Umbilical cord (tissue), 2 donors: Measurements from ENCODE around the gene KLHL28. TPM values are rescaled to one million over a fixed set of nuclear protein-coding genes. Genes with fewer than 3 reads are reported as not detected.

Experiments
- DNase-seq: peaks from one replicate; pipeline ENCODE4 v3.0.0-alpha.2; 2015; ENCODE audit warnings: low spot score
- total RNA-seq: library from RNA; depleted of rRNA; stranded (reverse); fragments of >200 nt; gene quantifications from one replicate; pipeline ENCODE4 v1.2.3, GENCODE V29; 2014; ENCODE audit warnings: low replicate concordance; ENCODE audit not compliant: insufficient read depth

The KLHL28 gene
- total RNA-seq, 1 donor from 2014 or later: 27.9 TPM

GRCh38 chr14:44961151-44961553, 595 bp downstream of the KLHL28 start:
- DNase-seq: peak; percentile 89

DNA sequence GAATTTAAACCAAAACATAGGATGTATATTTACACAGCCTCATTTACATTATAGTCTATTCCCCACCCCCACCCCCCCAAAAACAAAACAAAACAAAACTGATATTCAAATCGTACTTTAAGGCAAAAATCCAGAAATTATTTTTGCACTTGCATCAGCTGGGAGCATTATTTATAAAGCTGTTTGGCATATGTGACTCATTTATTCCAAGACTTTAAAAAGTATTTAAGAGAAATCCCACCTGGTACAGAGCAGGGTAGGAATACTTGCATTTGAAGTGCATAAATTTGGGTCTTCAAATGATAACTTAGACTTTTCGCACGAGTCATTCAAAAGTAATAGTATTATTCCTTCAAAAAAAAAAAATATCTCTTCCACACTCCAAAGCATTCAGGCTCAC, 1.1 kb downstream of the KLHL28 start:
- no peak for DNase-seq

GRCh38 chr14:44960146-44960545, 1.6 kb downstream of the KLHL28 start:
- peak; percentile 18 for DNase-seq

- DNase-seq: no peak
Observed at GRCh38 chr14:44959538-44959937, 2.2 kb downstream of the KLHL28 start.

GRCh38 chr14:44956866-44957265, 4.9 kb downstream of the KLHL28 start:
- no peak for DNase-seq

GRCh38 chr14:44955528-44955927, 6.2 kb downstream of the KLHL28 start:
- DNase-seq: no peak

GRCh38 chr14:44954750-44955149, 7.0 kb downstream of the KLHL28 start:
- no peak for DNase-seq

GRCh38 chr14:44952391-44953110, 9.2 kb downstream of the KLHL28 start:
- no peak for DNase-seq

GRCh38 chr14:44951051-44951450, 10.7 kb downstream of the KLHL28 start:
- DNase-seq: no peak

GRCh38 chr14:44945264-44945663, 16.5 kb downstream of the KLHL28 start:
- DNase-seq: no peak

DNA sequence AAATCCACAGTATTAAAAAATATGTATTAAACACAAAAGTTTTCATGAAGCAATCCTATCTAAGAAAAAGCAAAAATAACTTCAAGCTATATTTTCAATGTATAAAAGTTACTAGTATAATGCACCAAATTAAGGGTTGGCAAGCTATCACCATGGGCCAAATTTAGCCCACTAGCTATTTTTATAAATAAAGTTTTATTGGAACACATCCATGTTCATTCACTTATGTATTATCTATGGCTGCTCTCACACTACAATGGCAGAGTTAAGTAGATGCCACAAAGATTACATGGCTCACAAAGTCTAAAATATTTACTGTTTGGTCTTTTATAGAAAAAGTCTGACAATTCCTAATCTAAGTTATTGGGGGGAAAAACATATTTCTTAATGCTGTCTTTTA, 17.6 kb downstream of the KLHL28 start:
- no peak for DNase-seq

GRCh38 chr14:44942436-44942835, 19.3 kb downstream of the KLHL28 start:
- DNase-seq: no peak

DNA sequence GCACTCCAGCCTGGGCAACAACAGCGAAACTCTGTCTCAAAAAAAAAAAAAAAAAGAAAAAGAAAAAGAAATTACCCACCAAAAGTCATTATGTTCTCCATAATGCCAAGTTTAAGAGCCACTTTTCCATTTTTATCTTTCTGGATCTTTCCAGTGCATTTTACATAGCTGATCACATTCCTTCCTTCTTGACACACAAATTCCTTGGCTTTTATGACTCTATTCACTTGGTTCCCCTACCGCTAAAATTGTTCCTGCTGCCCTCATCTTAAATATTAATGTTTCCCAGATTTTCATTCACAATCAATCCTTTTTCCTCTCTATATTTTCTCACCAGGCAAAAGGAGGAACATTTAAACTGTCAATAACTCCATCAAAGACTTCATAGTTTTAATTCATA, 20.2 kb downstream of the KLHL28 start:
- no peak for DNase-seq

DNA sequence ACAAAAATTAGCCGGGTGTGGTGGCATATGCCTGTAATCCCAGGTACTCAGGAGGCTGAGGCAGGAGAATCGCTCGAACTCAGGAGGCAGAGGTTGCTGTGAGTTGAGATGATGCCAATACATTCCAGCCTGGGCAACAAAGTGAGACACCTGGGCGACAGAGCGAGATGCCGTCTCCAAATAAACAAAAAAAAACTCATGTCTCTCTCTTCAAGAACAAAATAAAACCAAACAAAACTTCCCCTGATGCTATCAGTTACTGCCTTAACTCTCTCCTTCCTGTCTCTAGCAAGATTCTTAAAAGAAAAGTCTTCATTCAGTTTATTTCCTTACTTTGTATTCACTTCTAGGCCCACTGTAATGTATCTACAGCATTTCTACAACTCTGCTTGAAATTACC, 20.8 kb downstream of the KLHL28 start:
- no peak for DNase-seq

DNA sequence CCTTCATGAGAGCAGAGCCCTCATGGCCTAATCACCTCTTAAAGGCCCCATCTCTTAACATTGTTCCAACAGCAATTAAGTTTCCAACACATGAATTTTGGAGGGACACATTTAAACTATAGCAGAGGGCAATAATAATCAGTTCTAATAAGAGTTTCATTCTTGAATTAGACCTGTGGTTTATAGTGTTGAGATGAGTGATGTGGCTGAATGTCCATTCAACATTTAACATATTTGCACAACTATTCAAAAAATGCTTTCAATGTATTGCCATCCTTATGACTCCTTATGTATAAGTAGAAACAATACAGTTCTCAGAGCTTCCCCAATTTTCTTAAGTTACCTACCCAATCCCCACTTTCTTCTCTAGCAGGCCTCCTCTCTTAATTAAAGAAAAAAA, 21.5 kb downstream of the KLHL28 start:
- DNase-seq: no peak

- no peak for DNase-seq
Observed at GRCh38 chr14:44937547-44937946, 24.2 kb downstream of the KLHL28 start.

DNA sequence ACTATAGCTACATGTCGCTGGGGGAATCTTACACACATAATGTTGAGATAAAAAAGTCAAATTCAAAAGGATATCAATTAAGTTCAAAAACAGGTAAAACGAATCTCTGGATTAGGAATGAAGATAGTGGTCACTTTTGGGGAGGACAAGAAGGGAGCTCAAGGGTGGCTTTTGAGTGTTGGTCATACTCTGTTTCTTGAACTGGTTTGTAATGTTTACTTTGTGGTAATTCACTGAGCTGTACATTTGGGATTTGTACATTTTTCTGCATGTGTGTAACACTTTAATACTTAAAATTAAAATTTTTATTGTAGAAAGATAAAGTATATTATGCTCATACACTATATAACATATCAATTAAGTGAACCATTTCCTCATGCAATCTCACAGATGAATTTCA, 26.6 kb downstream of the KLHL28 start:
- no peak for DNase-seq

DNA sequence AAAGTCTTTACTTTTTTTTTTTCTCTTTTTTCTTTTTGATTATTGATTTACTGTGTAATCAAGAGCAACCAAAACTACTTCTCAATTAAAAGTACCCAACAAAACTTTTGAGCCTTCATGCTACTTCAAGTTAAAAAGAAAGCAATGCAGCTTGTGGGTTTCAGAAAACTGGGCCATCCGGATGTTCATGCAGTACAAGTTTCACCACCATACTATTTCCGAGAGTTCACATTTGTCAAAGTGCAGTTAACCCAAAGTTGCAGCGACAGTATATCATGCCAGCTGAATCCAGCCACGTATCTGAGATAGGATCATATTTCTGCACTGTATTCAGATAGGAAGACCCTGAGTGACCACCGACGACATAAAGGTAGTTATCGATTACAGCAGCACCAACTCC, 33.0 kb downstream of the KLHL28 start:
- no peak for DNase-seq

DNA sequence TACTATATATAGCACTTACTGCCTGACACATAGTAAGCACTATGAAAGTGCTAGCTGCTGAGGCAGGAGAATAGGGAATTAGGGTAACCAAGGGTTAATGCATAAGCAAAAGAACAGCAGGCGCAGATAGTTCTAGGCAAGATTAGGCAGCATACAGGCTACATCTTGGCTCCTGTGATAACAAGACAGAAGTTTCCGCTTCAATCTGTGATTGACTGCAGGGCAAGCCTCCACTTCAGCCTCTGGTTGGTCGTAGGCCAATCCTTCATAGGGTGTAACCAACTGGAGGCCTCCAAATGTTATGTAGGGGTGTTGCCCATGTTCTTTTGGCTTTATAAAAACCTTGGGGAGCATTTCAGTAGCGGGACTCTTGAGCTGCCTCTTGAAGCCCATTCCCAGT, 46.9 kb downstream of the KLHL28 start:
- DNase-seq: peak; percentile 60

DNA sequence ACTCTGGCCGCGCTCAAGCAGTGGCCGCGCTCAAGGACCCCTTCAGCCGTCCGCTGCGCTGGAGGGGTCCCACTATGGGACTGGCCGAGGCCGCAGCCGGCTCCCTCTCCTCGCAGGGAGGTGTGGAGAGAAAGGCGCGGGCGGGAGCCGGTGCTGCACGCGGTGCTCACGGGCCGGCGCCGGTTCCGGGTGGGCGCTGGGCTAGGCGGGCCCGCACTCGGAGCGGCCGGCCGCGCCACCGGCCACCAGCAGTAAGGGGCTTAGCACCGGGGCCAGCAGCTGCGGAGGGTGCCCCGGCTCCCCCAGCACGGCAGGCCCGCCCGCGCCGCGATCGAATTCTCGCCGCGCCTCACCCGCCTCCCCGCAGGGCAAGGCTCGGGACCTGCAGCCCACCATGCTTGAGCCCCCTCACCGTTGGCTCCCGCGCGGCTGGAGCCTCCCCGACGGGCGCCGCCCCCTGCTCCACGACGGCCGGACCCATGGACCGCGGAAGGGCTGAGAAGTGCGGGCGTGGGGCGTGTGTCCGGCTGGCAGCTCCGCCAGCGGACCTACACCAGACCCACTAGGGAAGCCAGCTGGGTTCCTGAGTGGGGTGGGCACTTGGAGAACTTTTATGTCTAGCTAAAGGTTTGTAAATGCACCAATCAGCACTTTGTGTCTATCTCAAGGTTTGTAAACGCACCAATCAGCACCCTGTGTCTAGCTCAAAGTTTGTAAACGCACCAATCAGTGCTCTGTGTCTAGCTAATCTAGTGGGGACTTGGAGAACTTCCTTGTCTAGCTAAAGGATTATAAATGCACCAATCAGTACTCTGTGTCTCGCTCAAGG, 49.5 kb downstream of the KLHL28 start:
- DNase-seq: no peak

GRCh38 chr14:44910821-44911220, 50.9 kb downstream of the KLHL28 start:
- no peak for DNase-seq

- DNase-seq: no peak
Observed at GRCh38 chr14:44901696-44902095, 60.1 kb downstream of the KLHL28 start.

DNA sequence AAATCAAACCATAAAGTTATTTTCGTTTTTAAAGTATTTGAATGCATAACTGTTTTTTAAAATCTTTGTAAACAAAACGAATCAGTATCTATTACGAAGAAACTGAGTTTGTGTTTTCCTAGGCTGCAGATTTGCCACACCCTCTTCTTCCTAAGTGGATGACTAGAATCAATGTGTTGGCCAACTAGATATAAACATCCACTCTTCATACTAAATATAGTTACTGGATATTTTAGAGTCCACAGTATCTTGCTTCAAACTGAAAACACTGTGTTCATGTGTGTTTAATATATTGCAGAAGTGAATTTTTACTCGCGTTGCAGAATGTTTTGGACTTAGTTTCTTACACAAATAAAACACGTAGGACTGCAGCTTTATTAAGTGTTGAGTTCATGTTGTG, 63.2 kb downstream of the KLHL28 start:
- peak; percentile 17 for DNase-seq
